Activated naive CD4-positive, alpha-beta T cell treated with anti-CD3 and anti-CD28 coated beads, Interleukin-2, amount 50 U/mL, for 72 hours (primary cell): ENCODE results near the gene KRT28. TPM values are rescaled to one million over a fixed set of nuclear protein-coding genes. Genes with fewer than 3 reads are reported as not detected.
"Not testable (repeated sequence)": the region's sequence is repeated elsewhere in the genome, so short reads cannot be mapped to it uniquely, and the experiment has no call there.

ENCODE experiments used
- ATAC-seq, 2 donors: fragments of 150-1000 bp; cut with Tn5 transposase; 2 replicates each; pipeline ENCODE4 v1.10.0; 2021; ENCODE audit warnings: mild to moderate bottlenecking in 2 of 2, moderate library complexity in 2 of 2
- DNase-seq, 2 donors: peaks; one replicate each; pipeline ENCODE4 v3.0.0; 2021 to 2022; ENCODE audit warnings: low spot score in 2 of 2
- H3K27ac Mint-ChIP-seq, 2 donors: one replicate each; pipeline ENCODE4 v1.8.0; 2022; ENCODE audit warnings: mild to moderate bottlenecking in 2 of 2, mixed read lengths in 2 of 2
- H3K36me3 Mint-ChIP-seq, 2 donors: one replicate each; pipeline ENCODE4 v1.8.0; 2022; ENCODE audit warnings: mixed read lengths in 2 of 2
- H3K9me3 Mint-ChIP-seq, 2 donors: one replicate each; pipeline ENCODE4 v1.8.0; 2022; ENCODE audit warnings: mixed read lengths in 2 of 2
- total RNA-seq, 2 donors: library from RNA; stranded (reverse); gene quantifications; one replicate each; pipeline ENCODE4 v1.2.3, GENCODE V29; 2022

The KRT28 gene
- total RNA-seq, 2 donors from 2014 or later: not detected

DNA sequence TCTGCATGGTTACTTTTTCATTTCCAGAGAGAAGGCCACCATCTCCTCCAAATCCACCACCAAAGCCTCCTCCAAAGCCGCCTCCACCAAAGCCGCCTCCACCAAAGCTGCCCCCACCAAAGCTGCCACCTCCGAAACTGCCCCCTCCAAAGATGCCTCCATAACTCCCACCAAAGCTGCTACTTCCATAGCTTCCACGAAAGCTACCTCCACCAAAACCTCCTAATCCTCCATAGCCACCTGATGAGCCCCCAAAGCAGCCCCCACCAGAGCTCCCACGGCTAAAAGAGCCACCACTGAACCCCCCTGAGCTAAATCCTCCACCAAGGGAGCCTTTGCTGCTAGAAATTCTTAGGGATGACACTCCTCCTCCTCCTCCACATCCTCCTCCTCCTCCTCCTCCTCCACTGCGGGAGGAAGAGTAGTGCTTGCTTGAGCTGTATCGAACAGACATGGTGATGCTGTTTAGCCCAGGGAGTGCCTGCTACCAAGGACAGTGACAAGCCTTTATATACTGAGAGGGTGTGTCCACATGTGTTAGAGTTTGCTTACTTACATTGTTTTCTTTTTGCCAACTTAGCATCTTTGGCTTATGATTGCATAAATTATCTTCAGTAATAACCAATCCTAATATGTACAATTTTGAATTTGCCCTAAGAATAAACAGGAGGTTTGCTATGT lies 22.5 kb upstream of the KRT28 start, which contains the start of gene KRT10:
TSS of gene KRT10 (minus strand) at position 483 of the 681 bp plus-strand sequence. CDS start at position 454, 29 bp downstream.
- ATAC-seq (no peak), DNase-seq (no peak)
- Mint-ChIP-seq H3K27ac (no peak within 1 kb of the TSS), H3K36me3 (peaks cover 14 to 21% of the 10 kb centered on the region in 2 donors), H3K9me3 (peaks cover 0 to 3% of the 10 kb centered on the region in 2 donors)

DNA sequence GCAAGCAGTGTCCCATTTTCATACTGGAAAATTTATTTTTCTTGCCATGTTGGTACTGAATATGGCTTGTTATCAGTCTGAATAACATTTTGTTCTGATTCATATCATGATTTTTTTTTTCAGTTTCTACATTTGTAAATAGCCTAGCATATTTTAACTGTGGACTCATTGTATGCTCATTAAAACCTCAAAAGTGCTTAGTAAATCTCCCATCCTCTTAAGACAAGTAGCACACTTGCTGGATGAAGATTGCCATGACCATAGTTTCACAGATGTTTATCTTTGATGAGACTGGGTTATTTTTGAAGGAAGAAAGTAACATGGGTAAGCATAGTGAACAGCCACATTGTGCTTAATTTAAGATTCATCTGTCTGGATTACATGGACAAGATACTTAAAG lies 21.8 kb upstream of the KRT28 start:
- peaks cover 0 to 7% of the 10 kb centered on the region in 2 donors for H3K9me3 Mint-ChIP-seq
- no peak for ATAC-seq

DNA sequence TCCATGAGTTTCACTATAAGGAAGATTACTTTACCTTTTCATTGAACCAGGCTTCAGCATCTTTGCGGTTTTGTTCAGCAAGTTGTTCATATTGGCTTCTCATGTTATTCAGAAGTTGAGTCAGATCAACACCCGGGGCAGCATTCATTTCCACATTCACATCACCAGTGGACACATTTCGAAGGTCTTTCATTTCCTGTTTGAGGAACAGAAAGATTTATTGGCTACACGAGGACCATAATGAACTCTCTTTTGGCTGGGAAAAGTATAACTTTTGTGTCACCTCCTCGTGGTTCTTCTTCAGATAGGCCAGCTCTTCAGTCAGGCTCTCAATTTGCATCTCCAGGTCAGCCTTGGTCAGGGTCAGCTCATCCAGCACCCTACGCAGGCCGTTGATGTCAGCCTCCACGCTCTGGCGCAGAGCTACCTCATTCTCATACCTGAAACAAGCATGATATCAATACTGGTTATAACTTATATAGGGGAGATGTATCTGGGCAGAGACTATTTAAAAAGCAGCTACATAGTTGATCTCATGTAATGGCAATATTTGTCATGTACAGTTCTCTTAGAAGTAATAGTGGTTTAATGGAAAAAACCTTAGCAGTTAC lies 20.6 kb upstream of the KRT28 start:
- DNase-seq (no peak), ATAC-seq (no peak)
- H3K9me3 Mint-ChIP-seq: peaks cover 0 to 7% of the 10 kb centered on the region in 2 donors
- H3K27ac Mint-ChIP-seq: peak overlapping the region in 1 of 2 donors; percentile 96
- peaks cover 20 to 27% of the 10 kb centered on the region in 2 donors for H3K36me3 Mint-ChIP-seq

More for the DNA sequence above, 21.8 kb upstream of the KRT28 start:
- Mint-ChIP-seq H3K36me3 (peaks cover 20 to 27% of the 10 kb centered on the region in 2 donors), H3K27ac (no peak overlapping the region)
- DNase-seq: no peak

DNA sequence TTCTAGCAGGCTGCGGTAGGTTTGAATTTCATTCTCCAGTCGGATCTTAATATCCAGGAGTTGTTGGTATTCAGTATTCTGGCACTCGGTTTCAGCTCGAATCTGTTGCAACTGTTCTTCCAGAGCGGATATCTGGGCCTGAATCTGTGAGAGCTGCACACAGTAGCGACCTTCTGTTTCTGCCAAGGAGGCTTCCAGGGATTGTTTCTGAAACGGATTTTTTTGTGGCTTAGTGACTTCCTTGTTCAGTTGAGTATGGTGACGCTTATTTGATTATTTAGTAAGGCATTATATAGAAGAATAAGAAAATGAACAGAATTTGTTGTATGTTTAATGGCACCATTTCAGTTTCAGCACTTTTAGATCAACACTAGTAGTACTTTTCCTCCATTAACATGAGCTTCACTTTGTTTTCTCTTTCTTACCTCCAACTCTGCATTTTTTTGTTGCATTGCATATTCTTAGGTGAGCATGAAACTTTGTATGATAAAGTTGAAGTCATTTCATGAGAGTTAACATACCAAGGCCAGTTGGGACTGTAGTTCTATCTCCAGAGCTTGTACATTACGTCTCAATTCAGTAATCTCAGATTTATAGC lies 19.9 kb upstream of the KRT28 start:
- ATAC-seq: no peak

DNA sequence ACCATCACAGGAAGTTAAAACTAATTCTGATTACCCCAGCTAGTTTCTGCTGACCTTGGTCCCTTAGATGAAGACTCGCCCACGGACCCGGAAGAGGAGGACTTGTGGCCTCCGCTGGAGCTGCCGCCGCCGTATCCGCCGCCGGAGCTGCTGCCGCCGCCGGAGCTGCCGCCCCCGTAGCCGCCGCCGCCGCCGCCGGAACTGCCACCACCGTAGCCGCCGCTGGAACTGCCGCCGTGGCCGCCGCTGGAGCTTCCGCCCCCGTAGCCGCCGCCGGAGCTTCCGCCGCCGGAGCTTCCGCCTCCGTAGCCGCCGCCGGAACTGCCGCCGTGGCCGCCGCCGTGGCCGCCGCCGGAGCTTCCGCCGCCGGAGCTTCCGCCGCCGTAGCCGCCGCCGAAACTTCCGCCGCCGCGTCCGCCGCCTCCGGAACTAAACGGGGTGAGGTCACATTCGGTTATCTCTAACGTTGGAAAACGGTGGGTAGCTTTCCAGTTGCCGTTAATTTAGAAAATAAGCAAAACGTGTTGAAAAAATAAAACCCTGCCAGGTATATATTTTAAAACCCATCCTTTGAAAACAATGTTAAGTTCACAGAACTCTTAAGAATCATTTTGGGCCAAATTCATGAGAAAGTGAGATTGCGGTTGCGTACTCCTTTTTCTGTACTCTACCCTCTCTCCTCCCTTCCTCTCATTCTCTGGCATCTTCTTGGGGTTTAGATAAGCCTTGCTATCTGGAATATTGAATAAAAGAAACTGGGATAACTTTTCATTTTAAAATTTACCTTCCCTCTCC lies 19.2 kb upstream of the KRT28 start:
- Mint-ChIP-seq H3K27ac (peak overlapping the region; percentile 96), H3K9me3 (peaks cover 0 to 7% of the 10 kb centered on the region in 2 donors), H3K36me3 (peaks cover 20 to 27% of the 10 kb centered on the region in 2 donors)
- DNase-seq (peak; percentile 88), ATAC-seq (peak; percentile 88 to 90)

More for the DNA sequence above, 19.9 kb upstream of the KRT28 start:
- Mint-ChIP-seq H3K36me3 (peaks cover 20 to 27% of the 10 kb centered on the region in 2 donors), H3K27ac (peak overlapping the region; percentile 84 to 96), H3K9me3 (peaks cover 0 to 7% of the 10 kb centered on the region in 2 donors)
- DNase-seq: no peak

DNA sequence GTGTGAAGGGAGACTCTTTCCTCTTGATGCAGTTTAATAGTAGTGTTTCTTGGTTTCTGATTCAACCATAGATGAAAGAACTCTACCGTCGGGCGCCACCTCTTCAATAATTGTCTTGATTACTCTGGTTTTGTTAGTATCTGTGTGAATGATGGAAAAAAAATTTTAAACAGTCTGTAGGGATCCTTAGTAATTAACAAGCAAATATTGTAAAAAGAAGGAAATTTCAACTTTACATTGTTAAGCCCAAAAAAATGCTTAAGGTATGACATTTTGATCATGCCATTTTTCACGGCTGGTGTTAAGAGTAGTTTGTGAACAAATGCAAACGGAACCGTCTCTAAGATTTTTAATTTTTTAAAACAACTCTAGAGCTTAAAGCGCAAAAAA lies 18.6 kb upstream of the KRT28 start:
- peaks cover 20 to 27% of the 10 kb centered on the region in 2 donors for H3K36me3 Mint-ChIP-seq
- H3K9me3 Mint-ChIP-seq: peaks cover 0 to 7% of the 10 kb centered on the region in 2 donors
- peak overlapping the region; percentile 96 for H3K27ac Mint-ChIP-seq
- DNase-seq: no peak
- ATAC-seq: no peak

DNA sequence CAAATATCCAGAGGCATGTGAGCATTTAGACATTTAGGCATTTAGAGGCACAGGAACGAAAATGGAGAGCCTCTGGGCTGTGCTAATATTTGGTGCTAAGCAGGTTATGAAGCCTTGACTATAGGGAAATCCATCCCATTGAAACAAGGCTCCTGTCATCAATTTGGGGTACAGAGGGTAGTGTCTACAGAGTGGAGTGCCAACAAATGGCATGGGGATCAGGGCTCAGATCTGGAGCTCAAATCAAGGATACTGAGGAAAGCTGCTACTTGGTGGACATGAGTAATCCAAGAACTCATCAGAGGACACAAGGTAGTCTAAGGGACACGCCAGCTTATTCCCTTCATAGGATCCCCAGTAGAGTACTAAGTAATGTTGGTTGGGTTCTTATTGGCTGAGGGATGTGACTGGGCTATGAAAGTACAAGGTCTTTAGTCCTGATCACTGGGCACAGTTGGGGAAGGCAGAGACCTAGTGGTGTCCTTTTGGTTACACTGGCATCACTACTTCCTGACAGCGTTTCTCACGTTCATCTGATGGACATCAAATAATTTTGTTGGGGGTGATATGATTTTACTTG lies 17.4 kb upstream of the KRT28 start:
- H3K9me3 Mint-ChIP-seq: peaks cover 0 to 7% of the 10 kb centered on the region in 2 donors
- H3K27ac Mint-ChIP-seq: peak overlapping the region in 1 of 2 donors; percentile 96
- DNase-seq: no peak
- ATAC-seq: no peak
- peaks cover 20 to 27% of the 10 kb centered on the region in 2 donors for H3K36me3 Mint-ChIP-seq

DNA sequence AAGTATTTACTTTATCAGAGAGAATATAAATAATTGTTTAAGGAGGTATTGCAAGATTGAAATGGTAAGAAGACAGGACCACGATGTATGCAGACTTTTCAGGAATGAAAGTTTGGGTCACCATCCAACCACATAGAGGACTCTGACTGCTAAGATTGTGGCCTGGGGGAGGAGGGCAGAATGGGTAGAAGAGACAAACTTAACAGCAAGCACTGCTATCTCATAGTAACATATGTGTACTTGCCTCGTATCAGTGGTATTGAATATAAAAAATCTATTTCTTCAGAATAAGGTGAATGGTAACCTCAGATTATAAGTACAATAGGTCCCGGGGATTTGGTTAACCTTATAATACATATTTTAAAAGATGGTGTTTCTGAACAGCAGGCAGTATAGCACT lies 16.8 kb upstream of the KRT28 start:
- Mint-ChIP-seq H3K36me3 (peaks cover 20 to 27% of the 10 kb centered on the region in 2 donors), H3K27ac (peak overlapping the region in 1 of 2 donors; percentile 96), H3K9me3 (peaks cover 0 to 7% of the 10 kb centered on the region in 2 donors)
- DNase-seq: no peak
- no peak for ATAC-seq

DNA sequence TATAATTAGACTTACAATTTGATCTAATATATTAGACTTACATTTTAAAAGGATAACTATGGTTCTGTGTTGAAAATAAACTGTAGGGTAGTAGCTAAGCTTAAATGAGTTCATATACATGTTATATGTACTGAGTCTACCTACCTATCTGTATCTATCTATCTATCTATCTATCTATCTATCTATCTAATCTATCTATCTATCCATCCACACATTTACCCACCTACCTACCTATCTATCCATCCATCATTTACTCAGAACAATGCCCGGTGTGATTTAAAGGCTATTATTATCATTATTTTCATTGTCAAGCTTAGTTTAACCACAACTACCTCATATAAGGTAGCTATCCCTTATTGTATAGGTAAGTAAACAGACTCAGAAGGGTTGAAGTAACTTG lies 15.6 kb upstream of the KRT28 start:
- H3K9me3 Mint-ChIP-seq: peaks cover 0 to 7% of the 10 kb centered on the region in 2 donors
- no peak for ATAC-seq
- H3K36me3 Mint-ChIP-seq: peaks cover 20 to 24% of the 10 kb centered on the region in 2 donors
- H3K27ac Mint-ChIP-seq: no peak overlapping the region
- DNase-seq: no peak

DNA sequence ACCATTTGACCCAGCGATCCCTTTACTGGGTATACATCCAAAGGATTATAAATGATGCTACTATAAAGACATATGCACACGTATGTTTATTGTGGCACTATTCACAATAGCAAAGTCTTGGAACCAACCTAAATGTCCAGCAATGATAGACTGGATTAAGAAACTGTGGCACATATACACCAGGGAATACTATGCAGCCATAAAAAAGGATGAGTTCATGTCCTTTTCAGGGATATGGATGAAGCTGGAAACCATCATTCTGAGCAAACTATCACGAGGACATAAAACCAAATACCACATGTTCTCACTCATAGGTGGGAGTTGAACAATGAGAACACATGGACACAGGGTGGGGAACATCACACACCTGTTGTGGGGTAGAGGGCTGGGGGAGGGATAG lies 14.9 kb upstream of the KRT28 start:
- not testable (repeated sequence) for ATAC-seq, DNase-seq, H3K27ac Mint-ChIP-seq, H3K9me3 Mint-ChIP-seq
- H3K36me3 Mint-ChIP-seq: peaks cover 15 to 19% of the 10 kb centered on the region in 2 donors

DNA sequence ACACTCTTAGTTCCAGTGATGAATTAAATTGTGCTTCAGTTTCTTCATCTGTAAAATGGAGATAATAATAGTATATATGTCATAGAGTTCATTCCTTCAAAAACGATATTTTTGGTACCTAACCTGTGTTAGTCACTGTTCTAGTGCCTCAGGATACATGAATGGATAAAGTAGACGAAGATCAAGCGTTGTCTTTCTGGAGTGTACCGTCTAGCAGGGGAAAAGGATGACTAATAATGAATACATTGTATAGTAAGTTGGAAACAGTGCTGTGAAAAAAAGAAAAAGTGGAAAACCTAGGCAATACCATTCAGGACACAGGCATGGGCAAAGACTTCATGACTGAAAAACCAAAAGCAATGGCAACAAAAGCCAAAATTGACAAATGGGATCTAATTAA lies 14.0 kb upstream of the KRT28 start:
- peaks cover 15 to 19% of the 10 kb centered on the region in 2 donors for H3K36me3 Mint-ChIP-seq
- H3K27ac Mint-ChIP-seq: no peak overlapping the region
- no peak for ATAC-seq
- peaks cover 0 to 7% of the 10 kb centered on the region in 2 donors for H3K9me3 Mint-ChIP-seq
- no peak for DNase-seq

DNA sequence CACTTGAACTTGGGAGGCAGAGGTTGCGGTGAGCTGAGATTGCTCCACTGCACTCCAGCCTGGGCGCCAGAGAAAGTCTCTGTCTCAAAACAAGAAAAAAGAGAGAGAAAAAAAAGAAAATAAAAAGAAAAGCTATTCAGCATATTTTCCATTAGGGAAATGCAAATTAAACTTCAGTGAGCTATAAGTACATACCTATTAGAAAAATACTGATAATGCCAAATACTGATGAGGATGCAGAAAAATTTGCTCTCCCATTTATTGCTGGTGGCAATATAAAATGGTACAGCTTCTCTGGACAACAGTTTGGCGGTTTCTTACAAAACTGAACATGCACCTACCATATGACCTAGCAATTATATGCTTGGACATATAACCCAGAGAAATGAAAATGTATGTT lies 12.9 kb upstream of the KRT28 start:
- no peak for DNase-seq
- H3K36me3 Mint-ChIP-seq: peaks cover 9% of the 10 kb centered on the region in 2 donors
- H3K9me3 Mint-ChIP-seq: peaks cover 0 to 7% of the 10 kb centered on the region in 2 donors
- no peak for ATAC-seq
- no peak overlapping the region for H3K27ac Mint-ChIP-seq

DNA sequence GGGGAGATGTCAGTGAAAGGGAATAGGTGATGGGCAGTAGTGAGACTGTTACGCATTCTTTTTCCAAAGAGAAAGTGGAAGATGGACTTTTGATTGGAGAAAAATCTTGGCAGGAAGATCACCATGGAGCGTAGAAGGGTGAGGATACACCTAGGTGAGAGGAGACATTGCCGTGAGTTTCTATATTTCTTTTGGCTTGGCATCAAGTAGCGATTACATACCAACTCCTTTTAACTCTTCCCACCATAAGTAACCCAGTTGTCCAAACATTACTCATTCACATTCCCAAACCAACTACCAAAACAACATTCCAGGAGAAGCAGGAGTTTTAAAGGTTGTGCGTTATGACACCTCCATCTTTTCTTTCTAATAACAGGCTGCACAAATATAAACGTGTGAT lies 10.7 kb upstream of the KRT28 start:
- Mint-ChIP-seq H3K27ac (no peak overlapping the region), H3K9me3 (no peaks in the 10 kb centered on the region), H3K36me3 (no peaks in the 10 kb centered on the region)
- ATAC-seq: no peak
- no peak for DNase-seq

DNA sequence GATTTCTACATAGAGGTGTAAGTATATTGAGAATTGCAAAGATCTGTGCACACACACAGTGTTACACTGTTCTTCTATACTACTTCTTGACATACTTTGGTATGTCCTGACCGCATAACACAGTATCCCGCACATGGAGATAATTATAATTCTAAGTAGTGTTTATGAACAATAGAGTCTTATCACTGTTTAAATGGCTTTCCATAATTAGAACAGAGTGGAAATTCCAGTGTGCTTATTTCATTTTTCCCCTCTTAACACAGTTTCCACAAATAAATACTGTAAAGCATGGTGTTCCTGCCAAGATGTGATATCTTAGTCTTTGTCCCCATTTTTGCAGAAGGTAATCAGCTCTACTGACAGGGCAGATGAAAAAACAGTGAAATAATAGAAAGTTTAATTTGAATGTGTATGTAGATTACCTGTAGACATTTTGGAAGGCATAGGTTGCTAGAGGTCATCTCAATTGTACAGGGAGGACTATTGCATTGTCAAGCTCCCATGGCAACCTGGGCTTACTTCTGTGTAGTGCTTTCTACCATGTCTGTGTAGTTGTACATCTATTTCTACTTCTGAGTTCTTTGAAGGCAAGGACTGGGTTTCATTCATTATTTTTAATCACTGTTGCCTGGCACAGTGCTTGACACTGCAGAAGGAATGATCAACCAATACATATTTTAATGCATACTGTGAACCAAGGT lies 10.1 kb upstream of the KRT28 start:
- DNase-seq (no peak), ATAC-seq (no peak)
- Mint-ChIP-seq H3K9me3 (no peaks in the 10 kb centered on the region), H3K27ac (no peak overlapping the region), H3K36me3 (no peaks in the 10 kb centered on the region)

DNA sequence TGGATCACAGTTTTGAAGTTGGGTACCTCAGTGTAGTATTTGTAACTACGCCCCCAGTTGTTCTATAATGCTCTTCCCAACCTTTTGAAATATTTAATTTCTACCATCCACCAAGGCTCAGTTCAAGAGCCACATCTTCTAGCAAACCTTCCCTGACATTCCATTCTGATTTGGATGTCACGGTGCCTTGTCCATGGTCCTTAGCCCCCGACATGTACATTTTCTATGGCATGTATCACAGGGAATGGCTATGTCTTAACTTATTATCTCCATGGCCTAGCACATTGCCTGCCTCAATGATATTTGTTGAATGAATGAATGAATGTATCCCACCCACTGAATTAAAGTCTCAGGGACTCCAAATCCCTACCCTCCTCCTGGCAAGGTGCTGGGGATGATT lies 6.4 kb upstream of the KRT28 start:
- Mint-ChIP-seq H3K9me3 (no peaks in the 10 kb centered on the region), H3K27ac (no peak overlapping the region), H3K36me3 (no peaks in the 10 kb centered on the region)
- DNase-seq (no peak), ATAC-seq (no peak)

DNA sequence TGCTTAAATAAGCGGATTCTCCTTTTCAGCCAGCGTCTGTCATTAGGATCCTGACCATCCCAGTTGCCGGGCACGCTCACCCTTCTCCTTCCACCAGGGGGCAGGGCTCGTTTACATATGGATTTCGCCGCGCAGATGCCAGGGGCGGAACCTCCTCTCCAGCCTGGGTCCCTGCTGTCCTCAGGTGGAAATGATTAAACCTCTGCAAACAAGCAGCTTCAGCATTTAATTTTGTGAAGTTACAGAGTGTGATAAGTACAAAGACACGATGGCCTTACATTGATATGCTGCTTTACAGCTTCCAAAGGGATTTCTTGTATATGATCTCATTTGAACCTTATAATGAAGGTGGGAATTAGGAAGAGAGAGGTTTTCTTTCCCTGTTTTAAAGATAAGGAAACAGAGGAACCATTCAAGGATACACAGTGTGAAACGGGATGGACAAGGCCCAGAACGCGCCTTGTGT lies 3.9 kb upstream of the KRT28 start:
- DNase-seq (peak; percentile 67 to 80), ATAC-seq (peak; percentile 85 to 94)
- H3K36me3 Mint-ChIP-seq: no peaks in the 10 kb centered on the region
- H3K27ac Mint-ChIP-seq: no peak overlapping the region
- no peaks in the 10 kb centered on the region for H3K9me3 Mint-ChIP-seq
